HG03457 (cell line): ENCODE measurements around the gene ETV3.
"Not testable (repeated sequence)": the region's sequence is repeated elsewhere in the genome, so short reads cannot be mapped to it uniquely, and the experiment has no call there.

Experiments
- ATAC-seq: cut with Tn5 transposase; IDR thresholded peaks from one replicate; pipeline ENCODE4 v1.9.1; 2021; ENCODE audit warnings: moderate number of reproducible peaks; ENCODE audit not compliant: unreplicated experiment

ETV3 gene

DNA sequence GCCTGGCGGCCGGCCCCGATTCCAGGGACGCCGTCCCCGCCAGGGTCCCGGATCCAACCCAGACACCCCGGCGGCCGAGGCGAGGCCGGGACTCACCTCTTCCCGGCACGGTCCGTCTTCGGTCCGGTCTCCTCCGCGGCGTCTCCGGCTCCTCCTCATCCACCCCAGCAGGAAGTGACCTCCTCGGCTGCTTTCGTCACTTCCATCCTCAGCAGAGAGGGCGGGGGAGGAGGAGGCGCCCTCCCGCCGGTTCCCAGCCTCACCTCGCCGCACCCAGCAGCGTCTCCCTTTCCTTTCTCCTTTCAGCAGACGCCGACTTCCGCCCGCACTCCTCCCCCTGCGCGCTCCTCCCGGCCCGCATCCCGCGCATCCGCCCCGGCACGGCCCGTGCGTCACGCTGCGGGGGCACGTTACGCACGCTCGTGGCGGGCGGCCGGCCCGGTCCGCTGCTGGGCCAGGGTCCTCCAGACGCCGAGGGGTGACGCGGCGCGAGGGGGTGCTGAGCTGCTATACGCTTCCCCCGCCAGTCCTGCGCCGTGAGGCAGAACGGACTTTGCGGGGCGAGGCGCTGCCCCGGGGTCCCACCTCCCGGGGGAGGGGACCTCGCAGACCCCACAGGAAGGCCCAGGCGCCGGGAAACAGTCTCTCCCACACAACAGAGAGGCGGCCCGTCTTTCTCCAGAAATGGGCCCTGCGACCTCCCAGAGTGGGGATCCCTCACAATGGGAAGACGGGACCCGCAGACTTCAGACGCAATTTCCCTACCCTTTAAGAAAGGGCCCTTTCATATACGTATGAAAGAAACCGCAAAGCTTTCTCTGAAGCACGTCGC lies at the start of gene ETV3:
Gene ETV3, minus strand, starts transcription at position 176 of the 832 bp plus-strand sequence. CDS start 2,043 bp downstream, outside the sequence.
- ATAC-seq, result peak; percentile 72

DNA sequence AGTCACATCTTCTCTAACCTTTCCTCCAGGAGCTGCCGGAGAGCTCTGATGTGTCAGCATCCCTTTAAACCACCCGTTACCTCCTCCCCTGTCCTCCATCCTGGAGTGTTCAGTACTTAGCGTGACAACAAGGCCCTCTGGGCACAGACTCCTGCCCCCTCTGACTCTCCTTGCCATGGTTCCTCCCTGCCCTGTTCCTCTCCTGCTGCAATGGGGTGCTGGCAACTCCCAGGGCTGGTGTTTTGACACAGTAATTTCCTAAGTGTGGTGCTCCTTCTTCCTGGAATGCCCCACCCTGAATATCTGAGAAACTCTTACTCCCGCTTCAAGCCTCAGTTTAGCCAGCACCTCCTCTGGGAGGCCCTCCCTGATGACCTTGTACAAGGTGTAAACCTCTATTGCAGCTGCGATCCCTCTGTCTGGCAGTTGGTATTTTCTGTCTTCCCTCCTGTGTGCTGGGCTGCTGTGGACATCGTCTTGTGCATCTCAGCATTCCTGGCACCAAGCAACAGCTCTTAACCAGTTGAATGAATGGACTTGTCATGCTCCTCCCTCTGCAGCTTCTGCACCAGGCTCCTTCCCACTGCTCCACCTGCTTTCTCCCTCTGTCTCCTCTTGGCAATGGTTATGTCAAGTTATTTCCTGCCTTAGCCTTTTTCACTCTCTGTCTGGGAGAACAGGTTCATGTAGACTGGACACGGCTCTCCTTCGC lies 48.2 kb upstream of the ETV3 start:
- no peak for ATAC-seq

GRCh38 chr1:157183870-157184269 lies 45.7 kb upstream of the ETV3 start:
- no peak for ATAC-seq

- not testable (repeated sequence) for ATAC-seq
Observed at GRCh38 chr1:157182371-157182770, 44.2 kb upstream of the ETV3 start.

DNA sequence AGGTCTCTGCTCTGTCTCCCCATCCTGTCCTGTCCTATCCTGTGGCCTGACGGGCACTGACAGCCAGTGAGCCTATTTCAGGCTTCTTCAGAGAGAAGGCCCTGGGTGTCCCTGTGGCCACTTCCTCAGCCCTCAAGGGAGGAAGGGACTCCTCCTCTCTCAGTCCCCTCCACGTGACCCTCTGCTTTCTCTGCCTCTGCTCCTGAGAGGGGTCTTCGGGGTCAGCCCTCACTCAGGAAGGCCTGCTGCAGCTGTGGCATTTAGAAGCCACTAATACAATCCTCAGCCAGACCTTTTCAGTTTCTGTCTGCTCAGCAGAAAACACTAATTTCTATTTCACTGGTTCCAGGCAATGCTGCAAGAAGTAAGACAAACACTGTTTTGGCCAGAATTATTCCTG lies 43.6 kb upstream of the ETV3 start:
- ATAC-seq, result no peak

DNA sequence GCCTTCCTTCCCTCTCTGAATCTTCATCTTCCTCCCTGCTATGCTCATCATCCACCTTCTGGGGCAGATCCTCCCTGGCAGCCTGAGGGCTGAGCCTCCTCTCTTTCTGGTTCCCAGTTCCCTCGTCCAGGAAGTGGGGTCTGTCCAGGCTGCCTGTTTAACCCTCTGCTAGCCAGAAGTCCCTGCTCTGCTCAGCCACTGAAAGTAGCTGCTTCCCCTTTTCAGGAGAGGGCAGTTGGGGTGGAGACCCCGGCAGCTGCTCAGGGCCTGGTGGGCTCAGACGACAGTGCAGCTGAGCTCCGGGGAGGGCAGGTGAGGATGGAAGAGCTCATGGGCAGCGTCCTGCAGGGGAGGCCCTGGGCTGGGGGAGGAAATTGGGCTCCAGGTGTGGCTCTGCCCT lies 43.1 kb upstream of the ETV3 start:
- ATAC-seq, result no peak

- ATAC-seq, result no peak
Observed at GRCh38 chr1:157178490-157178889, 40.3 kb upstream of the ETV3 start.

DNA sequence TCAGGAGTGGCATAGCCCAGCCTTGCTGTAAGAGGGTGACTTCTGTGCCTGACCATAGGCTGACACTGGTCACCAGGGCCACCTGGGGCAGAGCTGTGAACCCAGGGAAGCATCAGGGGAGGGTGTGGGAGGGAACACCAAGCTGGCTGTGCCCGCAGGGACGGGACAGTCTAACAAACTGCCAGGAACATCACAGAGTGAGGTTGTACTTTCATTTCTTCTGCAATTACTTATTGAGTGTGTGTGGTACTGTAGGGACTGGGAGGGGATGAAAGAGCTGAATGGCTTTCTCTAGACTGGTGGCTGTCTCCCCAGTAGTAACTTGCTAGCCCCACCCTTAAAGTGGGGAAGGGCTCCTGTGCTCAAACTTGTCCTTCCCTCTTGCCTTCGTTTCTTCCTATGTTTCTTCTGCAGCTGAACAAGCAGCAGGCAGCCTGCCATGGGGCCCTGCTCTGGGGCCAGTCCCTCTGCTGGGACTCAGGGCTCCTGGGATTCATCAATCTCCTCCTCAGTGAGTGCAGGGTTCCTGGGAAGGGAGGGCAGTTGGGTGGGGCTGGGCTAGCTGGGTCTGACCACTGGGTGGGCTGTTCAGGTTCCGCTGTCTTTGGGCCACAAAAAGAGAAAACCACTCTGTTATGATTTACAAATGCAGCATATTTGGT lies 39.7 kb upstream of the ETV3 start:
- ATAC-seq, result no peak

- no peak for ATAC-seq
Observed at GRCh38 chr1:157176591-157177121, 38.5 kb upstream of the ETV3 start.

DNA sequence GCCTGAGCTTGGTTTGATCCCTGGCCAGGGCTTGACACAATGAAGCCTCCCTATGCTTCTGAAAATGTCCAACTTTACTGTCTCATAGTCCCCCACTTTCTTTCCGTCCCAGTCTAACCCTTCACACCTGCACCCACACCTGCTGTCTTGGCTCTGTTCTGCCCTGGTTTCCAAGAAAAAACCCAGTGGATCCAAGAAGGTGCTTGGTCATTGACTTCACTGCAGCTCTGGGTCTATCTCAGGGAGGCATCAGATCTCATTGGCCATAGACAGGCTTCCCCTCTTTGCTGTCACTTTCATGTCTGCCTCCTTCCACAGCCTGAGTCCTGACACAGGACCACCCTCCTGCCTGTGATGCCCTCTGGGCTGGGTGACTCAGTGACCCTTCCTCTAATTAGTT lies 37.8 kb upstream of the ETV3 start:
- ATAC-seq, result no peak

- ATAC-seq, result no peak
Observed at GRCh38 chr1:157173900-157174410, 35.8 kb upstream of the ETV3 start.

- not testable (repeated sequence) for ATAC-seq
Observed at GRCh38 chr1:157173241-157173640, 35.0 kb upstream of the ETV3 start.

- not testable (repeated sequence) for ATAC-seq
Observed at GRCh38 chr1:157172591-157172990, 34.4 kb upstream of the ETV3 start.

GRCh38 chr1:157171903-157172503 lies 33.8 kb upstream of the ETV3 start:
- ATAC-seq, result not testable (repeated sequence)

- ATAC-seq, result no peak
Observed at GRCh38 chr1:157170677-157171515, 32.7 kb upstream of the ETV3 start.

DNA sequence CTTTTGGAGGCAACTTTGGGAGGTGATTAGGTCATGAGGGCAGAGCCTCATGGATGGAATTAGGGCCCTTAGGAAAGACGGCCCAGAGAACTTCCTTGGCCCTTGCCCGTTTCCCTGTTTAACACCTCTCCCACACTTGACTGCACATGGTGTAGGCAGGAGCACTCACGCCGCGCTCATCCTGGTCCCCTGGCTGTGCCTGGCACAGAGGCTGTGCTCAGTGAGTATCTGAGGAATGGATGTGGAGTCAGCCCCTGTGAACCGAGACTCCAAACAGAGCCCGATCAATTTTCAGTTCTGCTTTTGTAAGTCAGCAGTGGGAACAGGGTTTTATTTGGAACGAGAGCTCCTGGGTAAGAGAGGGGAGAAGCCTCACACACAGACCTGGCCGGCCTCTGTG lies 29.8 kb upstream of the ETV3 start:
- no peak for ATAC-seq

GRCh38 chr1:157167437-157167836 lies 29.2 kb upstream of the ETV3 start:
- ATAC-seq, result no peak

DNA sequence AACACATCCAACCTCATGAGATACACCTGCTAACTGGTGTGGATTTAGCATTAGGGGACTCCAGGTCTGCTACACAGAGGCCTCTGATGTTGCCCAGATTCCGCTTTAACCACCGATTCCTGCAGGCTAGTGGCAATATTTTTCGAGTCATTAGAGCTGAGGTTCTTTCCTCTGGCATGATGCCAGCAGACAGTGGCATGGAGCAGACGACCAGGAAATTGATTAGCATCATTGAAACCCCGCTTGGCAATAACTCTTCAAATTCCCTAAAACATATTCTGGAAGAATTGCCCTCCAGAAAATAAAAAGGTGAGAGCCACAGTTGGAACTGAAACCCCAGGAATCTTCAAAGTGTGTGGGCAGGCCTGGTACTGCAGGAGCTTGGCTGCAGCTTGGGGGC lies 28.4 kb upstream of the ETV3 start:
- ATAC-seq, result no peak

- no peak for ATAC-seq
Observed at GRCh38 chr1:157163273-157164127, 25.3 kb upstream of the ETV3 start.
